GM21529 (cell line): ENCODE measurements around the gene ZNHIT2.

Experiments used
- ATAC-seq: cut with Tn5 transposase; IDR thresholded peaks from one replicate; pipeline ENCODE4 v1.9.1; 2021; ENCODE audit not compliant: unreplicated experiment

Gene ZNHIT2

DNA sequence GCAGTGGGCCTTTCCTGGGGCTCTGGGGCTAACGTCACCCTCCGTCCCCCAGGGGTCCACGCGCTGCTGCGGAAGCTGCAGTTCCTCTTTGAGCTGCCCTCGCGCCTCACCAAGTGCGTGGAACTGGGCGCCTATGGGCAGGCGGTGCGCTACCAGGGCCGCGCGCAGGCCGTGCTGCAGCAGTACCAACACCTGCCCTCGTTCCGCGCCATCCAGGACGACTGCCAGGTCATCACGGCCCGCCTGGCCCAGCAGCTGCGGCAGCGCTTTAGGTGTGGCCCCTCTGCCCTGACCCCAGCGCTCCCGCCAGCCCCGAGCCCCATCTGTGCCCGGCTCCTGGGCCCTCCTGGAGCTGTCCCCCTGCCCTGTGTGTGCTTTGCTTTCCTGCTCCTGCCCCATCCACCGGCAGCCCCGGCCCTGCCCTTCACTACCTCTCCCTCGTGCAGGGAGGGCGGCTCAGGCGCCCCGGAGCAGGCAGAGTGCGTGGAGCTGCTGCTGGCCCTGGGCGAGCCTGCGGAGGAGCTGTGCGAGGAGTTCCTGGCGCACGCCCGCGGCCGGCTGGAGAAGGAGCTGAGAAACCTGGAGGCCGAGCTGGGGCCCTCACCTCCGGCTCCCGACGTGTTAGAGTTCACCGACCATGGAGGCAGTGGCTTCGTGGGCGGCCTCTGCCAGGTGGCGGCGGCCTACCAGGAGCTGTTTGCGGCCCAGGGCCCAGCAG lies 9.6 kb downstream of the ZNHIT2 start:
- no peak for ATAC-seq

DNA sequence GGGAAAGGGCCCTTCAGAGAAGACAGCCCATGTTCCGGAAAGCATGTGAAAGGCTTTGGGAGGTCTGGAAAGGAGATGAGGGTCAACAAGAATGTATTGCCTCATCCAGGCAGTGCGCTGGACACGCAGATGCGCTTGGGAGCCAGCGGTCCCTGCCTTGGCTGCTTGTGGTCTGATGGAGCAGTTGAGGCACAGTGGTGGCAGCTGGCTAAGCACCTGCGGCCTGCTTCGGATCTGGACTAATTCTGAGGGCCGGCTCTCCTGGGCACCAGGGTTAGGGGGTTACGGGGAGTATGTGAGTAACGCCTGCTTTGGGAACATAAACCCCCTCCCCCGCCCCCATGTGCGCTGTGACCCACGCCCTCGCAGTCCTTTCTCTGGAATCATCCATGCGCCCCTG lies 10.4 kb downstream of the ZNHIT2 start:
- ATAC-seq = no peak

DNA sequence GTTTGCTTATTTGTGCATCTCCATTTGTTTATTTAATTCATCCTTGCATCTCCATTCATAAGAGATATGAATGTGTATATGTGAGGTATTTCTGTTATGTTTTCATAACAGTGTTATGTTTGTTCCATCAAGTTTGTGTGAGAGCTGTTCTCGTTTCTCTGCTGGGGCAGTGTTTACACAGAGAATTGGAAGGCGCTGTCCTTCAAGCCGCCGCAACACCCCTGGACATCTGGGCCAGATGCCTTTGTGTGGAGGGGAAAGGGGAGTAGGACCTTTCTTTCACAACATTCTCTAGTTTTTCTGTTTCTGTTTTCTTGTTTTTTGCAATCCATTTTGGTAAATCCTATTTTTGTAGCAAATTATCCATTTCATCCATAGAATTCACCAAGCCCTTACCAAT lies 12.9 kb downstream of the ZNHIT2 start:
- ATAC-seq = no peak

DNA sequence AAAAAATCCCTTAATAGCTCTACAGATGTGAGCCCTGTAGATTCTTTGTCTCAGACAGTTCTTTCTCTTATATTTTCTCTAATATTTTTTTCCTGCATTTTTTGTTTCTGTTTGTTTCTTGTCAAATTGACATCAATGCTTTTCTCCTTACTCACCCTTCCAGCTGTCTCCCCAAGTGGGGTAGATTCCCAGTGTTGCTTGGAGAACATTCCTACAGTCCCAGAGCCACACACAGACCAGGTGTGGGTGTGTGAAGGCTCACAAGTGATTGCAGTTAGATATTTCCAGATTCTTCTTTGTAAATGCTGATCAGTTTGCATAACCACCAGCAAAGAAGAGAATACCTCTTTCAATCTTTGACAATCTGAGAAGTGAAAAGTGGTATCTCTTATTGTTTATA lies 14.0 kb downstream of the ZNHIT2 start:
- ATAC-seq = no peak

DNA sequence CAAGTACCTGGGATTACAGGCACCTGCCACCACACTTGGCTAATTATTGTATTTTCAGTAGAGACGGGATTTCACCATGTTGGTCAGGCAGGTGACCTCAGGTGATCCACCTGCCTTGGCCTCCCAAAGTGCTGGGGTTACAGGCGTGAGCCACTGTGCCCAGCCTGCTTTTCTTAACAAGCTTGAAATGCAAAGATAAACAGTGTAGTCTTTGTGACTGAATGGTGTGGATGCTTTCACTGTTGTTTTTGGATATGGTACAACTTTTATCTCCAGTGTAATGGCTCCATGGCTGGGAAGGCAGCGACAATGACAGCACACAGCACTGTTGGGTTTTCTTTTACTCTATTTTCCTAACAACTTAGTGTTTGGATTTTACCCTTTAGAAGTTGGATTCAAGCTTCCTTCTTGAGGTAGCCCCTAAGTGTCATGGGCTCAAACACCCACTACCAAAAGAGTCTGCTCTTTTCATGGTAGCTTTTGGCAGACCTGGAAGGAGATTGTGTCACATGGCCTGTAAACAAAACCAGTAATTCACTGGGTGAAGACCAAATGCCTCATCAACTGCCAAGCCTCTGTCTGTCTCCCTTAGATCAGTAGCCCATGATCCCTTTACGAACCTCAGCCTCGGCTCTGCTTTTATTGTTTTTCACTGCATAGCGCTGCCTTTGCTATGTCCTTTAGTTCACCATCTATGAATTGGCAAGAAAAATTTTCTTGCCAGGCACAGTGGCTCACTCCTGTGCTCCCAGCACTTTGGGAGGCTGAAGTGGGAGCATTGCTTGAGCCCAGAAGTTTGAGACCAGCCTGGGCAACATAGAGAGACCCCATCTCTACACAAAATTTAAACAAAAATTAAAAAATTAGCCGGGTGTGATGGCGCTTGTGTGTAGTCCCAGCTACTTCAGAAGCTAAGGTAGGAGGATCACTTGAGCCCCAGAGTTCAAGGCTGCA lies 15.1 kb downstream of the ZNHIT2 start:
- ATAC-seq = no peak

DNA sequence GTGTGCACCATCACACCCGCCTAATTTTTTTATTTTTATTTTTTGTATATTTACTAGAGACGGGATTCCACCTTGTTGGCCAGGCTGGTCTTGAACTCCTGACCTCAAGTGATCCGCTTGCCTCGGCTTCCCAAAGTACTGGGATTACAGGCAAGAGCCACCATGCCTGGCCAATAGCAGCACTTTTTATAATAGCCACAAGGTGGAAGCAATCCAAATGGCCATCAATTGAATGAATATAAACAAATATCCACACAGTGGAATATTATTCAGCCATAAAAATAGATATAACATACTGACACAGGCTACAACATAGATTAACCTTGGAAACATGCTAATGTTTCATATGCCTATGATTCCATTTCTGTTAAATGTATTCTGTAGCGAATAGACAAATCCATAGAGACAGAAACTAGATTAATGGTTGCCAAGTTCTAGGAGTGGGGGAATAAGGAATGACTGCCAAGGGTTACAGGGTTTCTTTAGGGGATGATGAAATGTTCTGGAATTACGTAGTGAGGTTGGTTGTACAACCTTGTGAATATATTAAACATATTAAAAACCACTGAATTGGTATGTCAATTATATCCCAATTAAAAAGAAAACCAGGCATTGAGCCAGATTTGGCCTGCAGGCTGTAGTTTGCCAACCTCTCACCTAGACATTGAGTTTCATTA lies 16.7 kb downstream of the ZNHIT2 start:
- ATAC-seq = no peak

DNA sequence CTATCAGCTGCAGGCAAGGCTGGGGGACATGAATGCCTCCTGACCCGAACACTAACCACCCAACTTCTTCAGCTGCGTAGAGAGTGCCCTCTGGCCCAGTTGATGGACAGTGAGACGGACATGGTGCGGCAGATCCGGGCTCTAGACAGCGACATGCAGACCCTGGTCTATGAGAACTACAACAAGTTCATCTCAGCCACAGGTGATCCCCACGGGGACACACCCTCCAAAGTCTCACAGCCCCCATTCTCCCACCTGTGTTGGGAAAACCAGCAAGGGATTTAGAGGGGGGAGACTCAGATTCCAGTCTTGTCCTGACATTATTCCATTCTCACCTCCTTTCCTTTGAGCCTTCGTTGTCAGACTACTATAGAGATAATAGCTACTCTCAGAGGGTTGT lies 20.6 kb downstream of the ZNHIT2 start:
- ATAC-seq = no peak

DNA sequence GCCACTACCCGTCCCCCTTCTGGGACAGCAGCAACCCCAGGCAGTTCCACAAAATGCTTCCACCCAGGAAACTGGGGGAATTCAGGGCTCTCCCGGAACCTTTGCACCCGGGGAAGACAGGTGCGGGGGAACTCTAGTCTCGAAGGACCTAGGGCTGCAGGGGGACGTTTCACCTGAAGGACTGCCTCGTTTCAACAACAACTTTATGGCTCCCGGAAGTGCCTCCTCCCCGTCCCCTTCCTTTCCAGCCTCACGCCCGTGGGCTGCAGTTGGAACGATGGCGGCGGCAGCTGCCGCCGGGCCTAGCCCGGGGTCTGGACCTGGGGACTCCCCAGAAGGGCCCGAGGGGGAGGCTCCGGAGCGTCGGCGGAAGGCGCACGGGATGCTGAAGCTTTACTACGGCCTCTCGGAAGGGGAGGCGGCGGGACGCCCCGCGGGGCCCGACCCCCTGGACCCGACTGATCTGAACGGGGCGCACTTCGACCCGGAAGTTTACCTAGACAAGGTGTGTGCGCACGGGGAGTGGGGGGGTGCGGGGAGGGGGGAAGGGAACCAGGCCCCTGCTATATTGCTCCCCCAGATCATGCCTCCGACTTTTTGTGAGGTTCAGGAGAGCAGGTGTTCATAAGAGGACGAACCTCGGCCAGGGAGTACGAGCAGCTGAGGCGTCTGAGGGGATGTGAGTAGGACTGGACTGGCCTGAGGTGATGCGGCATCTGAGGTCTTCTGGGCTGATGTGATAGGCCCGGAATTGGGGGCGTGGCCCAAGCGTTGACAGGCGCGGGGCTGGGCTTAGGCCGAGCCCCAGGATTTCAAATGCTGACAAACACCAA lies 21.3 kb downstream of the ZNHIT2 start, which contains the start of gene VPS51:
Gene VPS51 (plus strand): TSS at position 241 of the 833 bp plus-strand sequence. CDS start 37 bp downstream, at position 278.
- peak; percentile 89 for ATAC-seq

DNA sequence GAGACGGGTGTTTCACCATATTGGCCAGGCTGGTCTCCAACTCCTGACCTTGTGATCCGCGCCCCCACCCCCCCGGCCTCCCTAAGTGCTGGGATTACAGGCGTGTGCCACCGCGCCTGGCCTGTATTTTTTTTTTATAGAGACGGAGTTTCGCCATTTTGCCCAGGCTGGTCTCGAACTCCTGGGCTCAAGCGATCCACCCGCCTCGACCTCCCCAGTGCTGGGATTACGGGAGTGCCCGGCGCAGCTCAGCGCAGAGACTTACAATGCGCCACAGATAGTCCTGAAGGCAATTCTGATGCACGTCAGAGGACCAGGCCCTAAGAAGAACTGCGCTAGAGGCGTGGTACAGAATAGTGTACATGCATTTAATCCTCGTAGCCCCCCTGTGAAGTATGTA lies 22.1 kb downstream of the ZNHIT2 start:
- no peak for ATAC-seq

DNA sequence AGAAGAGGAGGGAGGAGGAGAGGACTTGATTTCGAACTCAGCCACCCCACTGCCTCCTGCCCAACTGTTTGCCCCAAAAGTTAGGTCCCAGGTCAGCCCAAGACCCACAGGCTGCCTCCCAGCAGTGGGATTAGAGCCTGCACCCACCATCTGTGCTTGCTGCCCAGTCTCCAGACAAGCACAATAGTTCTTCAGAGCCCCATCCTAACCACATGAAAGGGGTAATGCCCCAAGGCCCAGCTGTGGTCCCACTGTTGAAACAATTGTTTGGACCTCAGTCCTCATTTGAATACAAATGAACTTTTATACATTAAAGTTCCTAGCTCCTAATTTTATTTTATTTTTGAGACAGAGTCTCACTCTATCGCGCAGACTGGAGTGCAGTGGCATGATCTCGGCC lies 26.9 kb downstream of the ZNHIT2 start:
- no peak for ATAC-seq

DNA sequence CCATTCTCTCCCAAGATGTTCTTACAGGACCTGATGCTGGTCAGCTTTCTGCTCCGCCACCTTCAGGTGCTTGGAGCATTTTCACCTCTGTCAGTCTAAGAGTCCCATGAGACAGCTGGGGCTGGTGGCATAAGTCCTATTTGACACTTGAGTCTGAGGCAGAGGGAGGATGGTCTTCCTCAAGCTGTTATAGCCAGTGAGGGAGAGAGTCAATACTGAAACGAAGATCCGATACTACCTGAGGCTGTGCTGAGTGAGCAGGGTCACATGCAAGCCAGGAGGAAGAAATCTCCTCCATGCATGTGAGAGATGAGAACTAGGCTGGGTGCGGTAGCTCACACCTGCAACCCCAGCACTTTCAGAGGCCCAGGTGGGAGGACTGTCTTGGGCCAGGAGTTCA lies 27.9 kb downstream of the ZNHIT2 start:
- no peak for ATAC-seq

DNA sequence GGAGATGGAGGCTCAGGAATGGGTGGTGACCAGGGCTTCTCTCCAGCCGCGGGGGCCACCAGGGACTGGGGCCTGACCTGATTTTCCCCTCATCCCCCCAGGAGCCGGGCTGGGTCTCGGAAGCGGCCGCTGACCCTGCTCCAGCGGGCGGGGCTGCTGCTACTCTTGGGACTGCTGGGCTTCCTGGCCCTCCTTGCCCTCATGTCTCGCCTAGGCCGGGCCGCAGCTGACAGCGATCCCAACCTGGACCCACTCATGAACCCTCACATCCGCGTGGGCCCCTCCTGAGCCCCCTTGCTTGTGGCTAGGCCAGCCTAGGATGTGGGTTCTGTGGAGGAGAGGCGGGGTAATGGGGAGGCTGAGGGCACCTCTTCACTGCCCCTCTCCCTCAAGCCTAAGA lies 29.7 kb downstream of the ZNHIT2 start:
- ATAC-seq = no peak

DNA sequence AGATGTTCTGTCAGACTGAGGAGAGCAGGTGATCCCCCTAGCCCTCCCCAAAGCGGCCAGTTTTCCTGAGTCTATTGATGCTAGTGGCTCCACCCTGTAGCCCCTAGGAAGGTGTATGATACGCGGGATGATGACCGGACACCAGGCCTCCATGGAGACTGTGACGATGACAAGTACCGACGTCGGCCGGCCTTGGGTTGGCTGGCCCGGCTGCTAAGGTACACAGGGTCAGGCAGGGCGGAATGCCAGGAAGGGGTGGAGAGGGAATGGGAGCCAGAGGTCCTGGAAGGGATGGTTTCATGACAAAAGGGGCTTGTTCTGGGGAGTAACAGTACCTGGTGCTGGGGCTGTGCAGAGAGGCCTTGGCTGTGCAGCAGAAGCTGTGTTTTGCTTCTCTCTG lies 30.3 kb downstream of the ZNHIT2 start:
- ATAC-seq = no peak

DNA sequence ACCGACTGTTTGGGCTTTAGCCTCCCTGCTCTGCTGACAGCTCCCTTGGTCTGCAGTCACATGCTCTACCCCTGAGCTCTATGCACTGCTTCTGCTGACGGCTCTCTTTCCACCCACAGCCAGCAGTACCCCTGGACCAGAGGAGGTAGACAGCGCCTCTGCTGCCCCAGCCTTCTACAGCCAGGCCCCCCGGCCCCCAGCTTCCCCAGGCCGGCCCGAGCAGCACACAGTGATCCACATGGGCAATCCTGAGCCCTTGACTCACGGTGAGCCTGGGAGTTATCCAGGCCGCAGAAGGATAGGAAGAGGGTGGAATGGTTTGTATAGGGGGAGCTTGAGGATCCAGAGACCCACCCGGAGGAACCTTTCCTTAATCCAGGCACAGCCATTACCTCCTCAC lies 30.7 kb downstream of the ZNHIT2 start:
- ATAC-seq = no peak

DNA sequence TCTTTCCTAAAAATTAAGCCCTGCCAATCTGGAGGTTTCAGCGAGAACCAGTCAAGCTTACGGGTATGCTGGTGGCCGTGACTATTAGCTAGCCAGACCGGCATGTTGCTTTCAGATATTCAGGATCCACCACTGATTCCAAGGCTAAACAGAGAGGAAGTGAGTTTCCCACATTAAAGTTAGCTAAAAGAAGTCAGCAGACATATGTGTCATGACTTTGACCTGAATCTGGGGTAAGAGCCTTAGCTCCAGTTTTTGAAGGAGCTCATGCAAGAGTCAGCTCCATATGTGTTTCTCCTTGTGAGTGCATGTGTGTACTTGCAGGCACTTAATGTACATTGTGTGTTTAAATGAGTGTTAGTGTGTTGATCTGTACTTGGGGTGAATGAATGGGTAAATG lies 32.1 kb downstream of the ZNHIT2 start:
- no peak for ATAC-seq

DNA sequence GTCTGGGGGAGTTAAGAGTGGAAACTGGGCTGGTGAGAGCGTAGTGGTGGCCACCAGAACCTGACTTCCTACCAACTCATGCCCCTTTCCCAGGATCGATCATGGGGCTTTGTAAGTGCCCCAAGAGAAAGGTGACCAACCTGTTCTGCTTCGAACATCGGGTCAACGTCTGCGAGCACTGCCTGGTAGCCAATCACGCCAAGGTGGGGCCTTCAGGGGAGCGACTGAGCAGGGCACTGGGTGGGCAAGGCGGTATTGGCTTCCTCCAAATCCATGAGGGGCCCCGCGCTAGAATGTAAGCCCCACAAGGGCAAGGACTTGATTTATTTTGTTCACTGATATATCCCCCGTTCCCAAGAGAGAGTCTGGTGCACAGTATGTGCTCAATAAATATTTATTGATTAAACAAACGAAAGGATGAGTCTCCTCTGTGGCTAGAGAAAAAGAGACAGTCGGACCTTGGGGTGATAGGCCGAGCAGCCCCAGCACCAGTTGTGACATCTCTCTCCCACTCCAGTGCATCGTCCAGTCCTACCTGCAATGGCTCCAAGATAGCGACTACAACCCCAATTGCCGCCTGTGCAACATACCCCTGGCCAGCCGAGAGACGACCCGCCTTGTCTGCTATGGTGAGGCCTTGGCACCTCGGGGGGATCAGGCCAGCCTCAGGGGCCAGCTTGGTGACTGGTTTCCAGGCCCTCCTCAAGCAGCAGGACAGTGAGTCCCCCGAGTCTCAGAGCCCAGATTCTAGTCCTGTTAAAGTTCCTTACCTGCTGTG lies 32.7 kb downstream of the ZNHIT2 start:
- ATAC-seq = no peak

DNA sequence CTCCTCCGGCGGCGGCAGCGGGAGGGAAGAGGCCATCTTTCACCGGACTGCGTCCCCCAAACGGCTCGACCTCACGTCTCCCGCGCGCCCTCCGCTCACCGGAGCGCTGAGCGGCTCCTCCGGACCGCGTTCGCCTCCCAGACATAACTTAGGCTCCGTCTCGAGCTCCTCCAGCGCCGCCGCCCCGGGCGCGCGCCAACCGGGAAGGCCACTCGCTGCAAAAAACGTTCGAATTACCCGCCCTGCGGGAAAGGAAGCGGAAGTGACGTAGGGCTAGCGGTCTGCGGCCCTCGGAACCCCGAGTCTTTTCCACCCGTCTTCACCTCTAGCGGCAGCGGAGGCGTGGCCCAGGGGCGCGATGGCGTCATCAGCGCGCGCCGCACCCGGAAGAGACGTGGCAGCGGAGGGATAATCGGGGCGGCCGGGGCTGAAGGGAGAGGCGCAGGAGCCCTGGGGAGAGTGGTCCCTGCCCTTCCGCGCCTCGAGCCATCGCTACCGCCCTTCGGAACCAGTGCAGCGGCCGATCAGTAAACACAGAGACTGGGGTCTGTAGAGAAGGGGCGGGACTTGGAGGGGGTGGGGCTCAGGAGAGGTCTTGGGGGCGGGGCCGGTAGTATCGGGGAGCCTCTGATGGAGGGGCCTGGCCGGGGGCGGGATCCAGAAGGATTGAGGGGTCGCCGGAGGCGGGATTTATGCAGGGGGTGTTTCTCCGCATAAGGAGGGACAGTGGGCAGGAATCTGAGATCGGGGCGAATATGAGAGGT lies 33.5 kb downstream of the ZNHIT2 start, which contains the start of the genes CDCA5 and ZFPL1:
Gene CDCA5 (minus strand): TSS at position 207 of the 764 bp plus-strand sequence. CDS start 62 bp downstream, at position 145.
Gene ZFPL1 (plus strand): TSS at position 389 of the 764 bp plus-strand sequence. CDS start 477 bp downstream, outside the sequence.
- peak; percentile 72 for ATAC-seq

DNA sequence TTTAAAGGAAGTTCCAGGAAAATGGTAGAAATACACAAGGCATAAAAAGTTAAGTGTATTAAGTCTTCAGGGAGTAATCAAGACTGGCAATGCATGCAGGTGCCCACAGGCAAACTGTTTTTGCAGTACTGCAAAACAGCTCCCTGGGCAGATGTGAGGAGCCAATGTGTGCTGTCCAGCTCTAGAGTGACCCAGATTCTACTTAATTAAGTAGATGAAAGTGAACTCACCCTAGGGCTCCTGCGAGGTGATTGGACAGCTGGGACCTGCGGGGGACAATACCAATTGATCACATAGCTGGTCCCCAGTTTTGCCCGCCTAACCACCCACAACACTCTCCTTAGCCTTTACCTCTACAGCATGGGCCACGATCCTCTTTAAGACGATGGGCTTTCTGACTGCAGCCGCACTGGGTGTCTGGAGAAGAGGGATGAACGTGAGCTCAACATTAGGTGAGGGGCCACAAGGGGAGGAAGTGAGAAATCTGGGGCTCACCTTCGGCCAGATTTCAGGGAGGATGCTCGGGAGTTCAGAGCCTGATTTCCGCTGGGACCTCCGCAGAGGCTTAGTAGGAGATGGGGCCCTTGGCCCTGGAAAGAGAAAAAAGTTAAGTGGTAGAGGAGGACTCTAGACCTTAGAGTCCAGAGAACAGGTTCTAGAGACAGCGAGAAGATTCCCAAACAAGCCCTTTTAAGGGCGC lies 34.2 kb downstream of the ZNHIT2 start:
- peak; percentile 10 for ATAC-seq
